Spinal cord (tissue), 10 donors: ENCODE data around the gene IQGAP1. TPM values are rescaled to one million over a fixed set of nuclear protein-coding genes. Genes with fewer than 3 reads are reported as not detected.

Experiments
- DNase-seq, 6 donors: peaks; one replicate each; pipeline versions ENCODE4 v3.0.0 to v3.0.0-alpha.2; 2013 to 2015; ENCODE audit warnings: low spot score in 6 of 6, low read depth in 4 of 6
- H3K27ac ChIP-seq: one replicate; pipeline ENCODE4 v1.5.1; 2013; ENCODE audit warnings: low read depth, low read length, control low read depth
- H3K27me3 ChIP-seq: one replicate; pipeline ENCODE4 v1.6.1; 2013; ENCODE audit warnings: low read length; ENCODE audit not compliant: control insufficient read depth, insufficient read depth
- H3K36me3 ChIP-seq: one replicate; pipeline ENCODE4 v1.6.1; 2013; ENCODE audit warnings: low read length; ENCODE audit not compliant: control insufficient read depth, insufficient read depth
- H3K4me1 ChIP-seq: one replicate; pipeline ENCODE4 v1.6.1; 2013; ENCODE audit warnings: low read length; ENCODE audit not compliant: control insufficient read depth, insufficient read depth
- H3K4me3 ChIP-seq: one replicate; pipeline ENCODE4 v1.5.1; 2013; ENCODE audit warnings: low read depth, low read length, control low read depth
- H3K9me3 ChIP-seq: one replicate; pipeline ENCODE4 v1.6.1; 2013; ENCODE audit warnings: low read length; ENCODE audit not compliant: control insufficient read depth, insufficient read depth
- WGBS: methylation state at CpG from one replicate; pipeline ENCODE4 v1.1.5; 2013; ENCODE audit warnings: missing lambda C conversion rate; ENCODE audit not compliant: insufficient coverage; 5-methylcytosine and 5-hydroxymethylcytosine counted together
- polyA plus RNA-seq, 2 donors: library from polyadenylated mRNA; unstranded; fragments of 120-200 nt; gene quantifications; one replicate each; pipeline ENCODE4 v1.2.1, GENCODE V29; 2013; ENCODE audit not compliant: insufficient read length in 2 of 2
- total RNA-seq, 2 donors: library from RNA; depleted of rRNA in 1 of 2; stranded (reverse); fragments of 120-200 nt in 1 of 2; fragments of >200 nt in 1 of 2; gene quantifications; one replicate each; pipeline versions ENCODE4 v1.2.3 to v1.2.4, GENCODE V29; 2013 to 2014
- donor health status: healthy.

The IQGAP1 gene
- total and polyA plus RNA-seq, 4 donors, result 33.8 to 126 (median 76.6) TPM

- Histone ChIP-seq H3K4me3 (no peak overlapping the region), H3K9me3 (no peaks in the 10 kb centered on the region), H3K36me3 (no peaks in the 10 kb centered on the region), H3K27ac (no peak overlapping the region), H3K4me1 (peaks cover 12% of the 10 kb centered on the region), H3K27me3 (no peaks in the 10 kb centered on the region)
- no peak for DNase-seq
- 95% methylated on average over 19 of the region's 21 CpGs for WGBS
These were observed 39.0 kb upstream of the IQGAP1 start for GRCh38 chr15:90349072-90349471.

GRCh38 chr15:90349821-90350220, 38.2 kb upstream of the IQGAP1 start:
- Histone ChIP-seq H3K4me3 (no peak overlapping the region), H3K9me3 (no peaks in the 10 kb centered on the region), H3K27me3 (no peaks in the 10 kb centered on the region), H3K4me1 (peaks cover 12% of the 10 kb centered on the region), H3K36me3 (no peaks in the 10 kb centered on the region), H3K27ac (no peak overlapping the region)
- DNase-seq, result no peak
- WGBS, result 90% methylated on average over 9 of the region's 9 CpGs

GRCh38 chr15:90351479-90352106, 36.4 kb upstream of the IQGAP1 start:
- WGBS, result 7% methylated on average over 19 of the region's 25 CpGs
- peaks cover 12% of the 10 kb centered on the region for H3K4me1 ChIP-seq
- no peak for DNase-seq

GRCh38 chr15:90352107-90352893, 35.7 kb upstream of the IQGAP1 start, which contains the start of gene ZNF774:
TSS of gene ZNF774 (plus strand) at chr15:90352284. CDS start at chr15:90354661, 2,377 bp downstream.
- H3K27me3 ChIP-seq, result no peaks in the 10 kb centered on the region
- H3K9me3 ChIP-seq, result no peaks in the 10 kb centered on the region
- H3K27ac ChIP-seq, result peak within 1 kb of the TSS; percentile 43
- peak within 1 kb of the TSS; percentile 96 for H3K4me3 ChIP-seq
- DNase-seq, result peak; percentile 95 to 99 (median 98)
- H3K4me1 ChIP-seq, result peaks cover 12% of the 10 kb centered on the region
- under 1% methylated on average over 47 of the region's 53 CpGs for WGBS
- peaks cover 7% of the 10 kb centered on the region for H3K36me3 ChIP-seq

More at GRCh38 chr15:90351479-90352106, 36.4 kb upstream of the IQGAP1 start:
- Histone ChIP-seq H3K27me3 (no peaks in the 10 kb centered on the region), H3K9me3 (no peaks in the 10 kb centered on the region), H3K27ac (no peak overlapping the region), H3K4me3 (peak overlapping the region; percentile 96), H3K36me3 (peaks cover 5% of the 10 kb centered on the region)

- WGBS, result 100% methylated on average over 1 of the region's 2 CpGs
- Histone ChIP-seq H3K9me3 (no peaks in the 10 kb centered on the region), H3K27ac (no peak overlapping the region), H3K4me1 (peaks cover 12% of the 10 kb centered on the region), H3K4me3 (no peak overlapping the region), H3K36me3 (peaks cover 23% of the 10 kb centered on the region), H3K27me3 (no peaks in the 10 kb centered on the region)
- no peak for DNase-seq
These were observed 33.1 kb upstream of the IQGAP1 start for GRCh38 chr15:90354986-90355385.

- Histone ChIP-seq H3K9me3 (no peaks in the 10 kb centered on the region), H3K27ac (no peak overlapping the region), H3K36me3 (peaks cover 30% of the 10 kb centered on the region), H3K27me3 (no peaks in the 10 kb centered on the region), H3K4me3 (no peak overlapping the region), H3K4me1 (no peaks in the 10 kb centered on the region)
- 92% methylated on average over 7 of the region's 8 CpGs for WGBS
- no peak for DNase-seq
These were observed 29.7 kb upstream of the IQGAP1 start for GRCh38 chr15:90358124-90359033.

- H3K4me1 ChIP-seq, result no peaks in the 10 kb centered on the region
- H3K4me3 ChIP-seq, result no peak overlapping the region
- H3K9me3 ChIP-seq, result no peaks in the 10 kb centered on the region
- H3K27me3 ChIP-seq, result no peaks in the 10 kb centered on the region
- DNase-seq, result no peak
- 83% methylated on average over 5 of the region's 14 CpGs for WGBS
- H3K36me3 ChIP-seq, result peaks cover 30% of the 10 kb centered on the region
- H3K27ac ChIP-seq, result no peak overlapping the region
These were observed 27.3 kb upstream of the IQGAP1 start for GRCh38 chr15:90360746-90361145.

- DNase-seq, result no peak
- peaks cover 17% of the 10 kb centered on the region for H3K36me3 ChIP-seq
- H3K9me3 ChIP-seq, result no peaks in the 10 kb centered on the region
- WGBS, result 75% methylated on average over 2 of the region's 2 CpGs
- no peak overlapping the region for H3K4me3 ChIP-seq
- H3K27ac ChIP-seq, result no peak overlapping the region
- no peaks in the 10 kb centered on the region for H3K27me3 ChIP-seq
- H3K4me1 ChIP-seq, result no peaks in the 10 kb centered on the region
These were observed 25.2 kb upstream of the IQGAP1 start for GRCh38 chr15:90362936-90363212.

GRCh38 chr15:90364251-90364650, 23.8 kb upstream of the IQGAP1 start:
- Histone ChIP-seq H3K4me3 (no peak overlapping the region), H3K27me3 (no peaks in the 10 kb centered on the region), H3K9me3 (no peaks in the 10 kb centered on the region), H3K27ac (no peak overlapping the region), H3K36me3 (peaks cover 10% of the 10 kb centered on the region), H3K4me1 (no peaks in the 10 kb centered on the region)
- no peak for DNase-seq
- WGBS, result 88% methylated on average over 2 of the region's 4 CpGs
